Stimulated activated CD4-positive, alpha-beta T cell treated with anti-CD3 and anti-CD28 coated beads, Interleukin-15, amount 100 ng/mL, for 1 hour (primary cell): Measurements from ENCODE around the gene FAM20C.

Experiments
- DNase-seq, 2 donors: peaks; one replicate each; pipeline ENCODE4 v3.0.0-alpha.2; 2020; ENCODE audit warnings: low read depth in 1 of 2, low spot score in 1 of 2

Gene FAM20C

GRCh38 chr7:223118-223800, 30.9 kb downstream of the FAM20C start:
- no peak for DNase-seq

- DNase-seq = no peak
Observed at GRCh38 chr7:223861-224260, 31.5 kb downstream of the FAM20C start.

GRCh38 chr7:226281-226895, 34.0 kb downstream of the FAM20C start:
- no peak for DNase-seq

GRCh38 chr7:227926-228325, 35.6 kb downstream of the FAM20C start:
- no peak for DNase-seq

GRCh38 chr7:228610-229009, 36.2 kb downstream of the FAM20C start:
- no peak for DNase-seq

- DNase-seq = no peak
Observed at GRCh38 chr7:229184-229964, 37.0 kb downstream of the FAM20C start.

- no peak for DNase-seq
Observed at GRCh38 chr7:230274-230673, 37.9 kb downstream of the FAM20C start.

GRCh38 chr7:231030-231857, 38.9 kb downstream of the FAM20C start:
- DNase-seq = no peak

- no peak for DNase-seq
Observed at GRCh38 chr7:231858-232246, 39.5 kb downstream of the FAM20C start.

- DNase-seq = no peak
Observed at GRCh38 chr7:232410-233248, 40.3 kb downstream of the FAM20C start.

GRCh38 chr7:233249-234035, 41.1 kb downstream of the FAM20C start:
- DNase-seq = no peak

- no peak for DNase-seq
Observed at GRCh38 chr7:234051-234707, 41.8 kb downstream of the FAM20C start.

- no peak for DNase-seq
Observed at GRCh38 chr7:234708-235553, 42.6 kb downstream of the FAM20C start.

- no peak for DNase-seq
Observed at GRCh38 chr7:235576-236395, 43.4 kb downstream of the FAM20C start.

GRCh38 chr7:236967-237366, 44.6 kb downstream of the FAM20C start:
- no peak for DNase-seq

- DNase-seq = no peak
Observed at GRCh38 chr7:237385-237784, 45.0 kb downstream of the FAM20C start.

- no peak for DNase-seq
Observed at GRCh38 chr7:240146-240676, 47.8 kb downstream of the FAM20C start.
